Hypothalamus (tissue), 51 donors: ENCODE measurements around the gene EPN2.

Experiments
- DNase-seq, 51 donors: peaks; one replicate each; lab custom pipeline; 2025; lab: John Stamatoyannopoulos, UW

EPN2 gene

GRCh38 chr17:19238167-19238505 lies 970 bp downstream of the EPN2 start:
- peak in 14 of 51 donors; percentile 33 to 58 (median 42) for DNase-seq

GRCh38 chr17:19239544-19239943 lies 2.4 kb downstream of the EPN2 start:
- DNase-seq, result peak in 4 of 51 donors; percentile 15 to 38 (median 29)

GRCh38 chr17:19242323-19242722 lies 5.2 kb downstream of the EPN2 start:
- no peak for DNase-seq

GRCh38 chr17:19242926-19243325 lies 5.8 kb downstream of the EPN2 start:
- DNase-seq, result no peak

- DNase-seq, result no peak
Measured at GRCh38 chr17:19243838-19244237, 6.7 kb downstream of the EPN2 start.

- no peak for DNase-seq
Measured at GRCh38 chr17:19244357-19244756, 7.2 kb downstream of the EPN2 start.

- no peak for DNase-seq
Measured at GRCh38 chr17:19244781-19245180, 7.6 kb downstream of the EPN2 start.

GRCh38 chr17:19247473-19247872 lies 10.3 kb downstream of the EPN2 start:
- no peak for DNase-seq

- DNase-seq, result peak in 1 of 51 donors; percentile 30
Measured at GRCh38 chr17:19248151-19248927, 11.2 kb downstream of the EPN2 start.

GRCh38 chr17:19248928-19249574 lies 11.9 kb downstream of the EPN2 start:
- peak in 19 of 51 donors; percentile 24 to 67 (median 48) for DNase-seq

GRCh38 chr17:19249681-19250080 lies 12.5 kb downstream of the EPN2 start:
- no peak for DNase-seq

GRCh38 chr17:19250421-19251173 lies 13.4 kb downstream of the EPN2 start:
- DNase-seq, result peak in 43 of 51 donors; percentile 28 to 92 (median 70)

- DNase-seq, result no peak
Measured at GRCh38 chr17:19253112-19253511, 15.9 kb downstream of the EPN2 start.

GRCh38 chr17:19254651-19255050 lies 17.5 kb downstream of the EPN2 start:
- no peak for DNase-seq

- DNase-seq, result no peak
Measured at GRCh38 chr17:19255279-19255678, 18.1 kb downstream of the EPN2 start.

GRCh38 chr17:19258371-19258770 lies 21.2 kb downstream of the EPN2 start:
- DNase-seq, result no peak

- no peak for DNase-seq
Measured at GRCh38 chr17:19260958-19261357, 23.8 kb downstream of the EPN2 start.

GRCh38 chr17:19261426-19261825 lies 24.3 kb downstream of the EPN2 start:
- no peak for DNase-seq

GRCh38 chr17:19262650-19263631 lies 25.8 kb downstream of the EPN2 start:
- DNase-seq, result no peak

- peak in 2 of 51 donors; percentile 29 to 35 for DNase-seq
Measured at GRCh38 chr17:19263641-19264051, 26.5 kb downstream of the EPN2 start.
